Fibroblast of skin of right biceps (primary cell): Measurements from ENCODE around the gene ITGA6.

ENCODE experiments used
- DNase-seq: peaks from one replicate; pipeline ENCODE4 v3.0.0-alpha.2; 2013

Gene ITGA6

DNA sequence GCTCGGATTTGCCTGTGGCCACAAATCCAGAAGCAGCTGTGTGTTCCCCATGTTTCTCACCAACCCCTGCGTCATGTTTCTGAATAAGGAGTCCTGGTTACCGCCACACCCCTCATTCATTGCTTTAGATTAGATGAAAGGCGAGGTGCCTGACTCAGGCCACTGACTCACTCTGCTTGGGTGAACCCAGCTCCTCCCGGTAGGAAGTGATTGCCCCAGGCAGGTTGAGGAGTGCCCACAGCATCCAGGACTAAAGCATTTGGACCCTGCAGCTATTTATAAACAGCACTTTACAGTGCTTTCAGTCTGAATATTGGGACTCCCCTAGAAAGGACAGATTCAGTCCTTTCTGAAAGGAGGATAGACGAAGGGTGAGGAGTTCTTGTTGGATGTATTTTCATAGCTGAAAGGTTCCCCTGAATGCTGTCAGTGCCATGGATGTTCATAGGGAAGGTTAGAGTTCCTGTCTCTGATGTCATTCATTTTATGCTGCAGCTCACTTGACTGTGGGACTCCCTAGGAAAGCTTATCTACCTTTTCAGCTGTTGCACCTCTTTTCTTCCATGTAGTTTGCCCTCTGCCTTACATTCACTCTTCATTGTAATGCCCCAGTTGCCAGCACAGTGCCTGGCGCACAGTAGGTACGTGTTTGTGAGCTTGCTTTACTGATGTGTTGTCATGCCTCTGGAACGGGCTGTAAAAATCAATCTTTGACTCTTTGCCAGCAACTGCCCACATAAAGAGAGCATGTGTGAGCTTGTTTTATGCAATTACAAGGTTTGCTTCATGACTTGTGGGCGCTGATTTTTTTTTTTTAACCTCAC, 14.9 kb downstream of the ITGA6 start:
- DNase-seq: peak; percentile 77

DNA sequence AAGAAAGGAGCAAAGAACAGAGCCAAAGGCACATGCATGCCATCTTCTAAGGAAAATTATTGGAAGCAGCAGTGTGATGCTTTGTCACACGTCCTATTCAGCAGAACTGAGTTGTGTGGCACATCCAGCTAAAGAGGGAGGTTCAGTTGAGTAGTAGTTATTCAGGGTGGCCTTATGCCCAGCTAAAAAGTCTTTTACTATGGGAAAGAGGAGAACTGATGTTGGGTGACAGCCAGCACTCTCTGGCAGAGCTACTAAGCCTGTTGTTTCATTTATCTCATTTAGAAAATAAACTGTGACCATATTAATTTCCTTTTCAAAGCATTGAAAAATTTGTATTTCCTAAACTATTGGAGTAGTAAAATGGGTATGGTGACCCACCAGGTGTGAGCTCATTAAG, 18.5 kb downstream of the ITGA6 start:
- DNase-seq: no peak

DNA sequence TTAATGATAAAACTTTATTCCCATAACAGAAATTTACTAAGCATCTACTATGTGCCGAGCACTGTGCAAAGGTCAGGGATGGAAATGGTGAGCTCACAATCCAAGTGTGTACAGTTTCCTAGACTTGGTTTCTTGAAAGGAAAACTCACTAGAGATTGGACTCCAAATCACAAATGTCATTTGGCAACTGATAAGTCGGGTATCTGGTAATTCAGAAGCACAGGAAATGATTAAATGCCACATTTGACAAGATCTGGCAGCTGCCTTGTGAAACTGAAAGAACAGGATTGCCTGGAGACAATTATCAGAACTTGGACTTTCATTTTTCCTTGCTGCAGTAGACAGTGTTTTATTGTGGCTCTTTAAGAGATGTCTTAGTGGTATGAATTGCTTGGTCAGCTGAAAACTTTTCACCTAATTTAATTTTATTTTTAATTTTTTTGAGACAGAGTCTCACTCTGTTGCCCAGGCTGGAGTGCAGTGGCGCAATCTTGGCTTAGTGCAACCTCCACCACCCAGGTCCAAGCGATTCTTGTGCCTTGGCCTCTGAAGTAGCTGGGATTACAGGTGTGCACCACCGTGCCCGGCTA, 19.2 kb downstream of the ITGA6 start:
- no peak for DNase-seq

DNA sequence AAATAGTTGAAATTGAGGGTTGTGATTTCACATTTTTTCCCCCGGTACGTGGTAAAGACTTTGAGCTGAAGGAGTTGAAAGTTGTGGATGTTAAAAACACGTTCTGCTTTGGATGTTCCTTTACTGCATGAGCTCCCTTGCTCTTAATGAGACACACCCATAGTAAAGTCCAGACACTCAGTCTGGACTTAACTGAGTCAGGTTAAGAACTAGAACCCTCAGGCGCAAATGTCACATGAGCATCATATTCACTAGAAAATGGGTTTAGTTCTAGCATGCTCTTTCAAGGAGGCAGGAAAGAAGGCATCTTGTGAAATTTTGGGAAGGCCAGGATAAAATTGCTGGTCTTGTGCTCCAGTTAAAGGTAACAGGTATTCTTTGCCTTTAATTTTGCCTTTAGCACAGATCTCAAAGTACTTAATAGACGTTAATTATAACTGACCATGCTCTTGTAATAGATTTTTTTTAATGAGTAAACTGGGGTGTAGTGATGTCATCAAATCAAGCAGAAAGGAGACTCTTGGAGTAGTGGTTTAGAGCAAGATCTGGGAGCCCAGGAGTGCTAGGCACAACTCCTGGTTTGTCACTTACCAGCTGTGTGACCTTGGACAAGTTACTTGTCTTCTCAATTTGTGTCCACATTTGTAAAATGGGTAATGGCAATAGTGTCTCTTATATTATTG, 20.6 kb downstream of the ITGA6 start:
- DNase-seq: no peak

DNA sequence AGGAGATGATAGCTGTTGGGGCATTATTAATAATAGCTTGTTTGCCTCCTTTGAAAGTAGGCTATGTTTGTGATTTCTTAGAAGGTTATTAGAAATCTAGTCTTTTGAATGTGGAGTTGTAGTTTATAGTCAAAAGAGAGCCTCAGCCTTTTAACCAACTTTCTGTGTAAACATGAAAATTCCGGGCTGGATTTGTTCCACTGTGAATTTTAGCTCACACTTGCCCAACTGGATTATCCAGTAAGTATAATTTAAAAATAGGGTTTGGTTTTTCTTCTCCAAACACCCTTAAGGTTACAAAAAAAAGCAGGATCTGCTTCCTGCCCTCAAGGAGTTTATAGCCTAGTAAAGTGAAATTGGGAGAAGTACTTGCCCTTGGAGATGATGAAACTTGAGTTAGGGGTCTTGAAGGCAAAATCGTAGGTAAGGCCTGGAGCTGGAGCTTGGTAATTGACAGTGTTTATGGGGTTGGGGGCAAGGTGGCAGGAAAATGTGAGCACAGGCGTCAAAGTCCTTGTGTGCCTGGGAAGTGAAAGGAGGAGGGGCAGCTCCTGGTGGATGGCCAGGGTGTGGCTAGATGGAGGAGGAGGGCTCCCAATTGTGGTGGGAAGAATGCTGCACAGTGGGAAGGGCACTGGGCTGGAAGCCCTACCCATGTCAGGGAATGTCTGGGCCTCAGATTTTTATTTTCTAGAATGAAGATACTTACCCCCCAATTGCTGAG, 21.3 kb downstream of the ITGA6 start:
- DNase-seq: no peak

DNA sequence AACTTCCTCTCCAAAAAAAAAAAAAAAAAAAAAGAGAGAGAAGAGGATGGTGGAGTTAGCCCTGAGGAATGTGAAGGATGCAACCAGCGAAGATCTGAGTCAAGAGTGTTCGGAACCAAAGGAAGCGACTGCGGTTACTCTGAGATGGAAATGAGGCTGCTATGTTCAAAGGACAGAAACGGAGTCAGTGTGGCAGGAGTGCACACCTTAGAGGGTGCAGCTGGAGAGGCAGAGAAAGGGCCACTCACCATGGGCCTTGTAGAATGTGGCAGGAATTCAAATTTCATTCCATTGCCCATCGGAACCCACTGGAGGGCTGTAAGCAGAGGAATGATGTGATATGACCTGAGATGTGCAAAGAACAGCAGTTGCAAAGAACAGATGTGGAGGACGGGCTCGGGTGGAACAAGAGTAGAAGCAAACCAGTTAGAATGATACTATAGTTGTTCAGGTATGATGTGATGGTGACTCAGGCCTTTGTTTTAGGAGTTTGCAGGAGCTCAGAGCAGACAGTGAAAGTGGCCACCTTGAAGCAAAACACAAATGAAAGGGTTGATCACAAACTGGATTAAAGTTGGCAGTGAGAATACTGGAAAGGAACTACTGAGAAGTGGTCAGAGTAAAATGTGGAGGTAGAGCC, 22.6 kb downstream of the ITGA6 start:
- DNase-seq: peak; percentile 48

DNA sequence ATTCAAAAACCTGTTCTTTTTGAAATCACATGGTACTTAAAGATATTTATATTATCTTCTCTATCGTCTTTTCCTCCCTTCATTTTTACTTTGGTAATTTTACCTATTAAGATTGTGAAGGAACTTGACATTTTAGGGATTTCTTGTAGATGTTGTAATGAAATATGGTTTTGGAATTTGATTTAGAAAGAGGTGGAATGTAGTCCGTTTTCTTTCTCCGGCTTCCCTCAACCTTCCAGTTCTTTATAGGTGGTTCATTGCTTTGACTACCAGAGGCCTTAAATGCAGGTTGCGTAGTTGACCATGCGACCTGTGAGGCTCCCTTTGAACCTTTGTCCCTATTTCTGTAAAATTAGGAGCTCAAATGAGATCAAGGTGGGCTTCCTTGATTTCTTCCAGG, 24.5 kb downstream of the ITGA6 start:
- no peak for DNase-seq

DNA sequence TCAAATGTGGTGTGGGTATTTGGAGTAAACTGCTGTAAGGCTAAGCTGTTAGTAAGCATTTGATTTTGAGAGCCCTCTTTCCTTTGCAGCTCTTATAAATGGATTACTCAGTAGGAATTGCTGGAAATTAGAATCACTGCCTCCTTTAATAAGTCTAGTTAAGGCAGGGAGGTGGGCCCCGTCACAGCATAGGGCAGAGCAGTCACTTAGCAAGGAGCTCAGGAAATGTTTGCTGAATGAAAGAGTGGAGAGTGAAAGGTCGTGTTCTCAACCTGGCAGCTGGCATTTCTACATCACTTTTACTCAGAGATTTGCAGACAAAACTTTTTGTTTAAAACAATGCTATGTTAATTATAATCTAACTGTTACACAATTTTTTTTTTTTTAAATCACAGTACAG, 25.5 kb downstream of the ITGA6 start:
- no peak for DNase-seq

DNA sequence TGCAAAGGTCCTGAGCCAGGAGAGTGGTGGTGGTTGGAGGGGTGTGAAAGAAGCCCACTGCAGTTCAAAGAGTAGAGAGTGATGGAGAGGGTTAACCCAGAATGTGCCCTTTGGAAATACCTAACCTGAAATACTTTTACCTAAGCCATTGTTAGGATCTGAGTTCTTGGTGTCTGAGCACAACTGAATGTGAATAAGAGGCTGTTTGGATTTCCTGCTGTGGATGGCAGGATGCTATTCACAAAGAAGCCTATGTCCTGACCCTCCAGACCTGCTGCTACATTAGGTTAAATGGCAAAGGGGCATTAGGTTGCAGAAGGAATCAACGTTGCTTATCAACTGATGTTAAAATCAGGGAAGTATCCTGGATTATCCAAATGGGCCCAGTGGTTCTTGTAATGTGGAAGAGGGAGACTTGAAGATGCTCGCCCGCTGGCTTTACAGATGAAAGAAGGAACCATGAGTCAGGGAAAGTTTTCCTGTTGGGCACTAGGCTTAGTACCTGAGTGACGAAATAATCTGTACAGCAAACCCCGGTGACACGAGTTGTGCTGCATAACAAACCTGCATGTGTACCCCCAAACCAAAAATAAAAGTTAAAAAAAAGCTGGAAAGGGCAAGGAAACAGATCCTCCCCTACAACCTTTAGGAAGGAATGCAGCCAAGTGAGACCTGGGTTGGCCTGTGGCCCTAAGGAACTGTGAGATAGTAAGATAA, 27.2 kb downstream of the ITGA6 start:
- DNase-seq: no peak

DNA sequence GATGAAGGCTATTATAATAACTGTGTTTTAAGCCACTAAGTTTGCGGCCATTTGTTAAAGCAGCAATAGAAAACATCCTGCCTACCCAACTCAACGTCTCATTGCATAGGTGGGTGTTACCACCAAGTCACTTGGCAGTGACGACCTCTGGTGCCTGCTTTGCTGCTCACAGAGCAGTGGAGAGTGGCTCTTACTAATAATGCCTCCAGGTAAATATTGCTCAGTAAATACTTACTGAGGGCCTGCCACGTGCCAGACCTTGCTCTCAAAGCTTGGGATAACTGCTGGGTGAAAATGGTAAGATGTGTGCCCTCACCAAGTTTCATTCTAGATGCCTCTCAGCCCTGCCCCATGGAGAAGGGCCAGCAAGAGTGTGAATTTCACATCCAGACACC, 27.7 kb downstream of the ITGA6 start:
- no peak for DNase-seq

DNA sequence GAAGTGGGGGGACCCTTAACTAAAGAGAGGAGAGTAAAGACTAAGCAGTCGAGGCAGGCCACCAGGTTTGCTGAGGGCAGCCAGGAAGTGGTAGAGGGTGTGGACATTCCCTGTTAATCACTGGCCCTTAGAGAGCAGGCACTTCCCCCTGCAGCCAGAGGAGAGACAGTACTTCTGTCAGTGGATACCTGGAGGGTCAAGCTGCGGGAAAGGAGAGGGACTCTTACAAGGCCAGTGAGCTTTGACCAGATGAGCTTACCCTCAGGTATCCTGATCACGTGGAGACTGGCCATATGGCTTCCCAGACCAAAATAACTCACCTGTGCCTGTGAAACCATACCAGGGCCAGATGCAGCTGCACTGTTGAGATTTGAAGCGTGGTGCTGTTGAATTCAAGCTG, 28.6 kb downstream of the ITGA6 start:
- no peak for DNase-seq

DNA sequence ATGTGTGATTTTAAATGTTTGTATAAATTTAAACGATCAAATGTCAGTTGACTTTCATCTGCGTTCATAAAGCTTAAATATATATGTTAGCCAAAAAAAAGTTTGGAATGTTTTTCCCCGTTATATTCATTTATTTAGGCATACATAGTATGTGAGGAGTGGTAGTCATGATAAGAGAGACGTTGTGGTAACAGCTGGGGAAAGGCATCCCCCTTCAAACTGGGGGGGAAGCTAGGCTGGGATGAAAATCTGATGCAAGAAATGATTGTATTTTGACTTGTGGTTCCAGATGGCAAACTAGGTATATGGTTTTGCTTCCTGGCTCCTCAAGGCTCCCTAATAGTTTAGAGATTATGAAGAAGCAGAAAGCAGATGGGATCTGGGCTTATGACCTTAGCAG, 30.1 kb downstream of the ITGA6 start:
- peak; percentile 17 for DNase-seq

DNA sequence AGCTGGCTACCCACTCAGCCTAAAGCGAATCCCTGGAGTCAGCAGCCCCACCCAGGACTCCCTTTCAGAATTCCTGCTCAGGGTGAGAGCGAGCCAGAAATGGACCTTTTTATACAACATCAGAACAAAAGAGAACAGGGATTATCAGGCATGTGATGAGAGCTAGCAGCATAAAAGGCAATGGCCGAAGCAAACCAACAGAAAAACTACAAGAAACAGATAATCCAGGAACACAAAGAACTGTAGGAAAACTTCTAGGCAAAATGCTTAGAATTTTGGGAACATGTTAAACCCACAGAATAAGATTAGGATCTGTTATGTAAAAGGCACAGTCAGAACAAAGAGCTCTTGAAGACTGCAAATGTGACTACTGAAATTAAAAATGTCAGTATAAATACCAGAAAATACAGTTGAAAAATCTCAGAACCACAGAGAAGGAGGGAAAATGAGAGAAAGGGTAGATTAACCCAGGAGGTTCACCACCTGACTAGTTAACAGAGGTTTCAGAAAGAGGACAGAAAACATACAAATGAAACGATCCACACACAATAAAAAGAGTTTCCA, 31.3 kb downstream of the ITGA6 start:
- DNase-seq: no peak

DNA sequence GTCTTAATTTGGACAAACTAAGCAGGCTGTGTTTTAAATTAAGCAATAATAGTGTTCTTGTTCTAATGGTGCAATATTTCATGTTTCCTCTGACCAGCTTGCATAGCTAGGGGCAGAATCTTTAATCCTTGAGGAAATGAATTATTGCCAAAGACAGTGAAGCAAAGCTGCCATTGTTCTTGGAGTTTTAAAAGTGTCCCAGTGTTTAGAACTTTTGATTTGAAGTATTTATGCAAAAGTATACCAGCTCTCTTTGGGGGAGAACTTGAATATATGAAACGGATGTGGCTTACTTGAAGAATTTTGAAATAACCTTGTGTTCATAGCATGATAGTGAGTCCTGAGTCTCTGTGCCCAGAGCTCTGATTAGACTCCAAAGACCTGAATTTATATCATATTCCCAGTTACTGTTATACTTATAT, 33.4 kb downstream of the ITGA6 start:
- peak; percentile 38 for DNase-seq

DNA sequence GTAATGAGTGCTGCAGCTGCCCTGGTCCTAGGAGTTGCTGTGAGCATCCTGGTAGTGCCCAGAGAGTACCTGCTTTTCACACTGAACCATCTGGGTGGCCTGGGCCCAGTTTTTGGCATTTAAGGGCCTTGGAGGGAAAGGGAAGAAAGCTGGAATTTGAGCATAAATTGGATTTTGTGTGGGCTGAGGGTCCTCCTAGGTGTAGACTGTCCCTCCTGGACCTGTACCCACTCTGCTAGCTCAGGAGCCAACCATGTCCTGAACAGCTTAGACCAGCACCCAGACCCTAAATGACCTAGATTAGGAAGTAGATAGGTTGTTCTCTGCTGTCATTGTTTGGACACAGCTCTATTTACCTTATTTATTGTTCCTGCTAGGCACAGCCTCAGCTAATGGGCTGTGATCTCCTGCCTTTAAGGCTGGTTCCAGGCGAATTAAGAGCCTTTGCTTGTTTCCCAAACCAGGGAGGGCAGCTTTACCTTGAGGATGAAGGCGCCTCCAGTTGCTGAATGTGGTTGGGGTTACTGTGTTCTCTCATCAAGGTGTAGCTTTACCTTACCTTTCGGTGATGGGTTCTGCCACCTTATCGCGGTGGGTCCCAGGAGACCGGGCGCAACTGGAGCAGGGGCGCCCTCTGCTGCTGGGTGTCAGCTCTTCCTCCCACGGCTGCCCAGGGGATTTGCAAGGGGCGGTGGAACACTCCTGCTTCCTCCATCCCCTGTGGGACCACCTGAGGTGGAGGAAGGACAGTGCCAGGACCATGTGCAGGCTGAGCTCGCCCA, 34.4 kb downstream of the ITGA6 start:
- peak; percentile 25 for DNase-seq

DNA sequence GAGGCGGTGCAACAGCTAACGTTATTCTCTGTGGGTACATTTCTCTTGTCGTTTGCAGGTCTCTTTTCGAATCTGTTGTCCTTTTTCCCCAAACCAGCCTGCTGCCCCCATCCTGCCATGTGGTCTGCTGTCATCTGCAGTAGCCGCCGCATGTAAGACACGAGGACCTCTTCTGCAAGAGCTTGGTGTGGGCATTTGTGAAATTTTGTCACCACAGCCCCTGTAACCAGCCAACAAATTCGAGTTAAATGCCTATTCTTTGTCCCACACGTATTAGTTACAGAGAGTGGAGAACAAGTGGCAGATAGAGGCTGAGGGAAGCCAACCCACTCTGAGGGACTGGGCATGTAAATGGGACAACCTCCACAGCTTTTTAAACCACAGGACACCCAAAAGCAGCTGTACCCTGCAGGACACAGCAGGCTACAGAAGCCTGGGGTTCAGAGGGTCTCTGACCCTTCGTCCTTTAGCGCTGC, 35.0 kb downstream of the ITGA6 start:
- no peak for DNase-seq

DNA sequence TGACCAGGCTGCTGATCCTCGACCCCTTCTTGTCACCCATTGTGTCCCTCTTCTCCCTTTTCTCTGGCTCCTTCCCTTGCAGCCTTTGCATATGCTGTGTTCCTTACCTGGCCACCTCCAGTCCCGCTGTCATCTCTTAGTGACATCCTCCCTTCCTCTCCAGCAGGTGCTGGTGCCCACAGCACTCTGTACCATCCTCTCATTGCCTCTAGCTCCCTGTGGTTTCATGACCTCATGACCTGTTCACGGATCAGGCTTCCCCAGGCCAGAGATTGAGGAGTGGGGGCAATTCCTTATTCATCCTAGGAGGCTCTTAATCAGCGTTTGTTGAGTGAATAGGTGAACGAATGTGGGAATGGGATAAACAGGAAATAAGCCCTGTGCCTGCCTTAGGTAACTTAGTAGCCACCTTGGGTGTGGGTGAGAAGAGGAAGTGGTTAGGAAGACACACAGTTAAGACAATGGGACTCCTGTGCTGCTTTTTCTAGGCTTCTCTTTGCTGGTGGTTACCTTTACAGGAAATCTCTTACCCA, 35.5 kb downstream of the ITGA6 start:
- DNase-seq: no peak

DNA sequence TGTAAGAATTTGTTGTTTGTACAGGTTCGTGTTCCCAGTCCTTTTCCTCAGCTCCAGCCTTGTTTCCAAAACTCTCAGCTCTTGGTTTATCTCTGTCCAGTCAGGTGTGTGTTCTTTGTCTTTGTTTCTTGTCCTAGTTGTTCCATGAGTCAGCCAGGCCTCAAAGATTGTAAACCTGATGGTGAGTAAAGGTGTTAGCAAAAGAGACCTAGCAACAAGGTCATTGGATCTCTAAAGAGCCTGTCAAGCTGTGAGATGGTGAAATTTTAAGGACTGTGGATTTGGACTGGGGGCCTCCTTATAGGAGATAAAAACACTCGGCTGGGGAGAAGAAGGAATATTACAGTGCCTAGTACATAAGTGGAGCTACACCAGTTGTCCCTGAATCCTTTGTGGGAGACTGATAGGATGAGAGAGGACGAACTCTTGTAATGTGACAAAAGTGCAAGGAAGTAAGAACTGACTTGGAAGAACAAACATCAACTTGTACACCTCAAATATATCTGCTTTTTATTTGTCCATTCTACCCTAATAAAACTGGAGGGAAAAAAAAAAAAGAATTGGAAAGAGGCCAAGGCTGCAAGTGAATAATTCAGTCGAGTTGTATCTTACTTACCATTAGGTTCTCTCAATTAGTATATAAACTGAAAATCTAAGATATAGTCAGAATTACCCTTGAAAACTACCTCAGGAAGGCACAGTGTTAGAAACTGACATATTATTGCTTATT, 37.2 kb downstream of the ITGA6 start:
- DNase-seq: no peak

DNA sequence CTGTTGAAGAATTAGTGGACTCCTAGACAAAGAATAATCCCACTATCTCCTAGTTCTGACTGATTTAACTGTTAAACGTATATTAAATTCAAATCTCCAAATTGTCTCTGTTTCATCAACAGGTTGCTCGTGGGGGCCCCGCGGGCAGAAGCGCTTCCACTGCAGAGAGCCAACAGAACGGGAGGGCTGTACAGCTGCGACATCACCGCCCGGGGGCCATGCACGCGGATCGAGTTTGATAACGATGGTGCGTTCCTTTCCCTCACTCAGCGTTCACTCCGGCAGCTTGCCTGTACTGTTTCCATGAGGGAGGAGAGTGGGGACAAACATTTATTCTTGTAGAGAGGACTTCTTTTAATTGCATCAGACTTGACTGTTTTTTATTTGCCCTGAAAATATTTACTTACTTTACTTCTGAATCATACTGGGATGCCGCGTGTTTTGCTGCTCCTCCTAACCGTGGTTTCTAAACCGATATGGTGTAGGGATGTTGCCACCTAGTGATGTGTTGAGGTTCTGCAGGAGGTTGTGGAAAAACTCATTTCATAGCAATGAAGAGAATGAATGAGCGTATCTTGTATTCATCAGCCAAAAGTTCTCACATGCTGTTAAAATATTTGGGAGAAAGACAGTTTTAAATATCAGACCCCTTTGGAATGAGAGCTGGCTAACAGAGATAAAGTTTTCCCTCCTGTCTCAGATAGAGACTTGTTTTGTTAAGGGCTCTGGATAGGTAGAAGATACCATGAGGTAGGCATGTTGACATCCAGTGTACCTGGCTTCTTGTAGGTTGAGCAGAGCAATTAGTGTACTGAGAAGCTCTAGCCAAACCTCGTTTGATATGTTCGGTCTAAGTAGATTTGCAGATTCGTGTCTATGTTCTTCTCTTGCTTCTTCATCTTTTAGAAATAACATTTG, 38.3 kb downstream of the ITGA6 start:
- DNase-seq: peak; percentile 81
